Osteoblast (primary cell): ENCODE results near the gene CD48. TPM values are rescaled to one million over a fixed set of nuclear protein-coding genes. Genes with fewer than 3 reads are reported as not detected.

ENCODE experiments used
- DNase-seq: peaks from one replicate; pipeline ENCODE4 v3.0.0; 2011; ENCODE audit warnings: low spot score, mixed read lengths; ENCODE audit not compliant: insufficient read length; ENCODE audit errors: missing footprints
- H2AFZ ChIP-seq: 2 replicates; pipeline ENCODE4 v1.6.0; 2011; ENCODE audit warnings: mild to moderate bottlenecking, low read length
- H3K27ac ChIP-seq: 2 replicates; pipeline ENCODE4 v1.5.1; 2011; ENCODE audit warnings: mild to moderate bottlenecking, low read depth, low read length, moderate library complexity
- H3K27me3 ChIP-seq: 2 replicates; pipeline ENCODE4 v1.6.0; 2012; ENCODE audit warnings: mild to moderate bottlenecking, control low read depth, inconsistent platforms, low read length, moderate library complexity; ENCODE audit not compliant: insufficient read depth
- H3K36me3 ChIP-seq: 2 replicates; pipeline ENCODE4 v1.5.1; 2011; ENCODE audit warnings: mild to moderate bottlenecking, low read length, control low read depth, moderate library complexity; ENCODE audit not compliant: insufficient read depth
- H3K4me1 ChIP-seq: 2 replicates; pipeline ENCODE4 v1.5.1; 2011; ENCODE audit warnings: mild to moderate bottlenecking, low read length, control low read depth, moderate library complexity; ENCODE audit not compliant: insufficient read depth
- H3K4me2 ChIP-seq: 2 replicates; pipeline ENCODE4 v1.6.0; 2011; ENCODE audit warnings: mild to moderate bottlenecking, low read length; ENCODE audit not compliant: insufficient read depth
- H3K4me3 ChIP-seq: fragments of 200-600 bp; sonication (generic); 3 replicates; pipeline ENCODE4 v1.5.1; 2012; ENCODE audit warnings: mild to moderate bottlenecking, low read length, inconsistent platforms; ENCODE audit not compliant: insufficient read depth
- H3K79me2 ChIP-seq: 2 replicates; pipeline ENCODE4 v1.6.0; 2012; ENCODE audit warnings: mild to moderate bottlenecking, low read length, control low read depth, inconsistent platforms; ENCODE audit not compliant: insufficient read depth
- H3K9me3 ChIP-seq: 2 replicates; pipeline ENCODE4 v1.5.1; 2011; ENCODE audit warnings: low read depth, low read length, control low read depth
- H4K20me1 ChIP-seq: 2 replicates; pipeline ENCODE4 v1.6.0; 2012; ENCODE audit warnings: mild to moderate bottlenecking, low read length, control low read depth; ENCODE audit not compliant: insufficient read depth
- total RNA-seq: library from RNA; depleted of rRNA; stranded (reverse); fragments of >200 nt; gene quantifications from 2 replicates; pipeline ENCODE4 v1.2.3, GENCODE V29; 2012
- TF ChIP-seq, protein P1 (sequence below): IDR thresholded peaks from 2 replicates; pipeline ENCODE4 v1.5.1; 2011; ENCODE audit warnings: mild to moderate bottlenecking, low read depth, low read length, moderate library complexity; ENCODE audit errors: extremely low read depth

The CD48 gene
- total RNA-seq, 1 donor: under 0.01 TPM

DNA sequence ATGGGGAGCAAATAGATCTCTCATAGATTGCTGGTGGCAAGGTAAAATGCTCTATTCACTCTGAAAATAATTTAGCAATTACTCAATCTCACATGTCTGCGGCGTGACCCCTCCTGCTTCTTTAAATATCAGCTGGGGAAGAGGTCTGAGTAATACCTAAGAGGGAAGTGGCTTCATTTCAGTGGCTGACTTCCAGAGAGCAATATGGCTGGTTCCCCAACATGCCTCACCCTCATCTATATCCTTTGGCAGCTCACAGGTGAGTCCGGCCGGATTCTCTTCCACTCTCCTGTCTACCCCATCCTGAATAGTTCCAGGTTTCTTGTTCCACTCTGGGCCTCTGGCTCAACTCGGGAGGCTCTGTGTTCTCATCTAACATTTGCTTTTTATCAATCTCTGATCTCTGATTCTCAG, 27.5 kb upstream of the CD48 start, which contains the start of gene SLAMF7:
SLAMF7 (plus strand) TSS at position 150 of the 414 bp plus-strand sequence; CDS start at position 205, 55 bp downstream.
- Histone ChIP-seq H3K79me2 (no peaks in the 10 kb centered on the region), H2AFZ (no peak within 1 kb of the TSS), H3K4me2 (no peak within 1 kb of the TSS), H4K20me1 (no peaks in the 10 kb centered on the region), H3K4me3 (no peak within 1 kb of the TSS), H3K27me3 (no peaks in the 10 kb centered on the region), H3K27ac (no peak within 1 kb of the TSS), H3K36me3 (no peaks in the 10 kb centered on the region), H3K4me1 (no peaks in the 10 kb centered on the region), H3K9me3 (no peaks in the 10 kb centered on the region)
- TF ChIP-seq, protein P1, sequence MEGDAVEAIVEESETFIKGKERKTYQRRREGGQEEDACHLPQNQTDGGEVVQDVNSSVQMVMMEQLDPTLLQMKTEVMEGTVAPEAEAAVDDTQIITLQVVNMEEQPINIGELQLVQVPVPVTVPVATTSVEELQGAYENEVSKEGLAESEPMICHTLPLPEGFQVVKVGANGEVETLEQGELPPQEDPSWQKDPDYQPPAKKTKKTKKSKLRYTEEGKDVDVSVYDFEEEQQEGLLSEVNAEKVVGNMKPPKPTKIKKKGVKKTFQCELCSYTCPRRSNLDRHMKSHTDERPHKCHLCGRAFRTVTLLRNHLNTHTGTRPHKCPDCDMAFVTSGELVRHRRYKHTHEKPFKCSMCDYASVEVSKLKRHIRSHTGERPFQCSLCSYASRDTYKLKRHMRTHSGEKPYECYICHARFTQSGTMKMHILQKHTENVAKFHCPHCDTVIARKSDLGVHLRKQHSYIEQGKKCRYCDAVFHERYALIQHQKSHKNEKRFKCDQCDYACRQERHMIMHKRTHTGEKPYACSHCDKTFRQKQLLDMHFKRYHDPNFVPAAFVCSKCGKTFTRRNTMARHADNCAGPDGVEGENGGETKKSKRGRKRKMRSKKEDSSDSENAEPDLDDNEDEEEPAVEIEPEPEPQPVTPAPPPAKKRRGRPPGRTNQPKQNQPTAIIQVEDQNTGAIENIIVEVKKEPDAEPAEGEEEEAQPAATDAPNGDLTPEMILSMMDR: no peak
- no peak for DNase-seq

DNA sequence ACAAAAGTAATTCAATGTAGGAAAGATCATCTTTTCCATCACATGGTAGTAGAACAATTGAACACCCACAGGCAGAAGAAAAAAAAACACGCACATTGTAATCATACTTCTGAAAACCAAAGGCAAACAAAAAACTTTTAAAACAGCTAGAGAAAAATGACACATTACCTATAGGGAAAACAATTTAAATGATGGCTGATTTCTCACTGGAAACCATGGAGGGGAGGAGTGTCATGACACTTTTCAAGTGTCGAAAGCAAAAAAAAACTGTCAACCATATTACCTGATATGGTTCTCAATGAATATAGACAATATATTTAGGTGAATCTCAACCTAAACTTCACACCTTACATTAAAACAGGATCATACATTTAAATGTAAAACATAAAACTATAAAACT, 26.6 kb upstream of the CD48 start:
- no peaks in the 10 kb centered on the region for H3K27me3 ChIP-seq
- no peaks in the 10 kb centered on the region for H3K9me3 ChIP-seq
- H3K79me2 ChIP-seq: no peaks in the 10 kb centered on the region
- H2AFZ ChIP-seq: no peak overlapping the region
- H3K4me1 ChIP-seq: no peaks in the 10 kb centered on the region
- DNase-seq: no peak
- H3K36me3 ChIP-seq: no peaks in the 10 kb centered on the region
- no peak overlapping the region for H3K27ac ChIP-seq
- H3K4me3 ChIP-seq: no peak overlapping the region
- TF ChIP-seq, protein P1: no peak
- no peak overlapping the region for H3K4me2 ChIP-seq
- no peaks in the 10 kb centered on the region for H4K20me1 ChIP-seq

DNA sequence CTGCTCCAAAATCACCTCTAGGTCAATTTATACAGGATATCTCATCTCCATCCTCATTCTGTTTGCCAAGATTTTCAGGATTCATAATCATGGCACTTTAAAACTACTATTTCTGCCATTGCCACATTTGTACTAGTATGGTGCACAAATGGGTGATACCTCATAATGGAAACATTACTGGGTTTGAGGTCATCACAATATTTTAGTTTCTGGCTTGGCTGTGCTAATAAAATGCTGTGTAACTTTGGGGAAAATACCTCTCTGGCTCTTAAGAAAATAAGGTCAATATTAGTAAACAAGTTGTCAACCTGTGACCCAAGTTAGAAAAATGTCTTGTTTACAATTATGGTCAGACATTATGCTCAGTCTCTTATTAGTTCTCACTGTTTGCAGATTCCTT, 22.7 kb upstream of the CD48 start:
- Histone ChIP-seq H3K79me2 (no peaks in the 10 kb centered on the region), H2AFZ (no peak overlapping the region), H3K9me3 (no peaks in the 10 kb centered on the region), H3K4me1 (no peaks in the 10 kb centered on the region), H3K27me3 (no peaks in the 10 kb centered on the region), H3K4me2 (no peak overlapping the region), H4K20me1 (no peaks in the 10 kb centered on the region), H3K36me3 (no peaks in the 10 kb centered on the region), H3K4me3 (no peak overlapping the region), H3K27ac (no peak overlapping the region)
- TF ChIP-seq, protein P1: no peak
- DNase-seq: no peak

DNA sequence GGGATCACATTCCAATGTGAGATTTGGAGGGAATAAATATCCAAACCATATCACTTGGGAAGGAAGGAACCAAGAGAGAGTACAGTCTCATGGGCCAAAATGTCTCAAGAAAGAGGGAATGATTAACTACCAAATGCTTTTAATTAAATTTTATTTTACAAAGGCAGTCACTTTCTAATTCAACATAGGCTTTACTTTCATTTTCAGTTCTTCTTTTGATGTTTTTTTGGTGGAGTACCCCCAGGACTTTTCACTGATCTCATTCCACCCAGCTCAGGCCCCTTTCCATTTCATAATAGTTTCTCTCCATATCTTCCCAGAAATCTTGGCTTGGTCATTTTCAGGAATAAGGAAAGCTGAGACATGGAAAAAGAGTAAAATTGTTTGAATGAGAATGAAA, 22.3 kb upstream of the CD48 start:
- DNase-seq: no peak
- no peaks in the 10 kb centered on the region for H4K20me1 ChIP-seq

More for the DNA sequence above, 22.3 kb upstream of the CD48 start:
- Histone ChIP-seq H3K36me3 (no peaks in the 10 kb centered on the region), H3K9me3 (no peaks in the 10 kb centered on the region), H3K27ac (no peak overlapping the region), H2AFZ (no peak overlapping the region), H3K4me2 (no peak overlapping the region), H3K79me2 (no peaks in the 10 kb centered on the region), H3K4me1 (no peaks in the 10 kb centered on the region), H3K4me3 (no peak overlapping the region), H3K27me3 (no peaks in the 10 kb centered on the region)
- TF ChIP-seq, protein P1: no peak
